Thyroid gland (tissue), 4 donors: ENCODE data around the gene INPP5K. TPM values are rescaled to one million over a fixed set of nuclear protein-coding genes. Genes with fewer than 3 reads are reported as not detected.

Experiments
- DNase-seq, 2 donors: peaks; one replicate each; pipeline ENCODE4 v3.0.0-alpha.2; 2019
- H3K27ac ChIP-seq, 3 donors: fragments of 200-600 bp; sonication (generic); 1 replicate in 2 of 3; 2 replicates in 1 of 3; pipeline ENCODE4 v1.5.1; 2016 to 2019; ENCODE audit warnings: mild to moderate bottlenecking in 1 of 3, moderate library complexity in 1 of 3
- H3K27me3 ChIP-seq: fragments of 200-600 bp; sonication (generic); one replicate; pipeline ENCODE4 v1.5.1; 2019
- H3K36me3 ChIP-seq, 2 donors: fragments of 200-600 bp; sonication (generic); one replicate each; pipeline ENCODE4 v1.5.1; 2016 to 2019
- H3K4me1 ChIP-seq, 2 donors: fragments of 200-600 bp; sonication (generic); one replicate each; pipeline ENCODE4 v1.5.1; 2017 to 2019
- H3K4me3 ChIP-seq, 3 donors: fragments of 200-600 bp; sonication (generic); replicated peaks in 1 of 3; 1 replicate in 2 of 3; 2 replicates in 1 of 3; pipeline ENCODE4 v1.5.1; 2016; ENCODE audit warnings: mild to moderate bottlenecking in 1 of 3
- H3K9me3 ChIP-seq: fragments of 200-600 bp; sonication (generic); one replicate; pipeline ENCODE4 v1.5.1; 2017
- POLR2A ChIP-seq, 2 donors: fragments of 450-650 bp; IDR thresholded peaks; one replicate each; pipeline ENCODE4 v1.6.1; 2017; ENCODE audit warnings: antibody characterized with exemption in 2 of 2, mild to moderate bottlenecking in 2 of 2, moderate library complexity in 1 of 2
- WGBS, 2 donors: methylation state at CpG; one replicate each; pipeline ENCODE4 v1.1.5; 2017; 5-methylcytosine and 5-hydroxymethylcytosine counted together
- intact Hi-C: fragments of 100-400 bp; cut with DNase I; formaldehyde crosslinking; loops from one replicate; pipeline ENCODE4 v1.15.1; 2023
- total RNA-seq, 4 donors: library from RNA; depleted of rRNA; stranded (reverse); fragments of >200 nt; gene quantifications; one replicate each; pipeline ENCODE4 v1.2.3, GENCODE V29; 2016
- TF ChIP-seq, protein P1 (sequence below), 6 experiments: fragments of 200-600 bp in 3 of 6; fragments of 450-650 bp in 3 of 6; sonication (generic) in 3 of 6; IDR thresholded peaks; one replicate each; pipeline ENCODE4 v1.5.1; 2016 to 2019; ENCODE audit warnings: antibody characterized with exemption in 6 of 6, mild to moderate bottlenecking in 2 of 6, inconsistent platforms in 1 of 6, moderate library complexity in 1 of 6

Gene INPP5K
- total RNA-seq, 4 donors from 2014 or later = 124 to 285 (median 158) TPM

DNA sequence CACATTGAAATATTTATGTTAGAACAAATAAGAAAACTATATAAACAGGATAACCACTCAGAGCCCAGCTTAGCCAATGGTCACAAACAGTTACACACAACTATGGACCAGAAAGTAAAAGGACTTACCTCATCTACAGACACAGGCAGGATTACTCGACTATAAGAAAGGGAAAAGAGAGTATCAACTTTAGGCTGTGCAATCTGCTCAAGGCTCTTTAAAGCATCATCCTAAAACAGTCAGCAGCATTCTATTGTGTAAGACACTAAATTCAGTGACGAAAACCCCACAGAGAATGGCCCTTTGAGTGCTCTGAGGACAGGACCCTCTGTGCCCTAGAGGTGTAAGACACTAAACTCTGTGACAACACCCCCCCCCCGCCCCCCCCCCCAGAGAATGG, 42.0 kb upstream of the INPP5K start:
- H3K4me3 ChIP-seq = no peak overlapping the region
- H3K4me1 ChIP-seq = peaks cover 55 to 67% of the 10 kb centered on the region in 2 donors
- no peak for TF ChIP-seq POLR2A (IDR thresholded peaks at IDR 0.05)
- TF ChIP-seq, protein P1, sequence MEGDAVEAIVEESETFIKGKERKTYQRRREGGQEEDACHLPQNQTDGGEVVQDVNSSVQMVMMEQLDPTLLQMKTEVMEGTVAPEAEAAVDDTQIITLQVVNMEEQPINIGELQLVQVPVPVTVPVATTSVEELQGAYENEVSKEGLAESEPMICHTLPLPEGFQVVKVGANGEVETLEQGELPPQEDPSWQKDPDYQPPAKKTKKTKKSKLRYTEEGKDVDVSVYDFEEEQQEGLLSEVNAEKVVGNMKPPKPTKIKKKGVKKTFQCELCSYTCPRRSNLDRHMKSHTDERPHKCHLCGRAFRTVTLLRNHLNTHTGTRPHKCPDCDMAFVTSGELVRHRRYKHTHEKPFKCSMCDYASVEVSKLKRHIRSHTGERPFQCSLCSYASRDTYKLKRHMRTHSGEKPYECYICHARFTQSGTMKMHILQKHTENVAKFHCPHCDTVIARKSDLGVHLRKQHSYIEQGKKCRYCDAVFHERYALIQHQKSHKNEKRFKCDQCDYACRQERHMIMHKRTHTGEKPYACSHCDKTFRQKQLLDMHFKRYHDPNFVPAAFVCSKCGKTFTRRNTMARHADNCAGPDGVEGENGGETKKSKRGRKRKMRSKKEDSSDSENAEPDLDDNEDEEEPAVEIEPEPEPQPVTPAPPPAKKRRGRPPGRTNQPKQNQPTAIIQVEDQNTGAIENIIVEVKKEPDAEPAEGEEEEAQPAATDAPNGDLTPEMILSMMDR (IDR thresholded peaks at IDR 0.05) = no peak
- DNase-seq = no peak
- no peaks in the 10 kb centered on the region for H3K36me3 ChIP-seq
- no peak overlapping the region for H3K27ac ChIP-seq
- intact Hi-C loops = loop anchor here (5.0 to 10.0 kb wide), 2 partner anchors 36 to 284 kb away; partner anchors contain the start of genes BHLHA9 and TRARG1
- H3K27me3 ChIP-seq = no peaks in the 10 kb centered on the region
- 78 to 90% methylated on average over 2 of the region's 3 CpGs for WGBS, 2 donors
- H3K9me3 ChIP-seq = no peaks in the 10 kb centered on the region

DNA sequence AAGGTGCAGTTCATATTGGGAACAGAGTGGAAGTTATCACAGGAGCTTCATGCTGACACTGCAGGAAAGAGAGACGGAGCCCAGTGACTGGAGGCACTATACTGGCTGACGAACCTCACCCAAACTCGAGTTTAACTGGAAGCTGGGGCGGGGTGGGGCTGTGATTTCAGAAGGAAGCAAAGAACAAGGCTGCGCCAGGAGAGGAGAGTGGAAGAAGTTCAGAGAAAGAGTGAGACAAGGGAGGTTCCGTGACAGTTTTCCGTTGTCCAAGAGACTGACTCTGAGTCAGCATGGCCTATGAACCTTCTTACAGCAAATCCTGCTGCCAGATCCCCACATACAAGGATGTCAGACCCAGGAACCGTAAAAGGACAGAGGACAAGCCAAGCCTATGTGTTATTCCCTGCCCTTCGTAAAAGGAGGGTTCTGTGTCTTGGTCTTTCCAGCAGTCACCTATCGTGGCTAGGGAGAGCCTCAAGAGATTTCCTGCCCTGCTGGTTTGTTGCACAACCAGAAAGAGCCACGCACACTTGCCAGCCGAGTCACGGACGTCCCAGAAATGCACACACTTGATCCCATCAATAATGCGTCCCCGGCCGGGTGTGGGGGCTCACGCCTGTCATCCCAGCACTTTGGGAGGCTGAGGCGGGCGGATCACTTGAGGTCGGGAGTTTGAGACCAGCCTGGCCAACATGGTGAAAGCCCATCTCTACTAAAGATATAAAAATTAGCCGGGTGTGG, 41.1 kb upstream of the INPP5K start:
- 87 to 88% methylated on average over 22 of the region's 22 CpGs for WGBS, 2 donors
- peaks cover 54 to 67% of the 10 kb centered on the region in 2 donors for H3K4me1 ChIP-seq
- TF ChIP-seq POLR2A (IDR thresholded peaks at IDR 0.05) = no peak
- TF ChIP-seq, protein P1 (IDR thresholded peaks at IDR 0.05) = no peak
- no peak overlapping the region for H3K27ac ChIP-seq
- no peaks in the 10 kb centered on the region for H3K9me3 ChIP-seq
- no peaks in the 10 kb centered on the region for H3K27me3 ChIP-seq
- H3K36me3 ChIP-seq = no peaks in the 10 kb centered on the region
- intact Hi-C loops = loop anchor here (5.0 to 10.0 kb wide), 2 partner anchors 35 to 283 kb away; partner anchors contain the start of genes BHLHA9 and TRARG1
- H3K4me3 ChIP-seq = no peak overlapping the region
- no peak for DNase-seq

DNA sequence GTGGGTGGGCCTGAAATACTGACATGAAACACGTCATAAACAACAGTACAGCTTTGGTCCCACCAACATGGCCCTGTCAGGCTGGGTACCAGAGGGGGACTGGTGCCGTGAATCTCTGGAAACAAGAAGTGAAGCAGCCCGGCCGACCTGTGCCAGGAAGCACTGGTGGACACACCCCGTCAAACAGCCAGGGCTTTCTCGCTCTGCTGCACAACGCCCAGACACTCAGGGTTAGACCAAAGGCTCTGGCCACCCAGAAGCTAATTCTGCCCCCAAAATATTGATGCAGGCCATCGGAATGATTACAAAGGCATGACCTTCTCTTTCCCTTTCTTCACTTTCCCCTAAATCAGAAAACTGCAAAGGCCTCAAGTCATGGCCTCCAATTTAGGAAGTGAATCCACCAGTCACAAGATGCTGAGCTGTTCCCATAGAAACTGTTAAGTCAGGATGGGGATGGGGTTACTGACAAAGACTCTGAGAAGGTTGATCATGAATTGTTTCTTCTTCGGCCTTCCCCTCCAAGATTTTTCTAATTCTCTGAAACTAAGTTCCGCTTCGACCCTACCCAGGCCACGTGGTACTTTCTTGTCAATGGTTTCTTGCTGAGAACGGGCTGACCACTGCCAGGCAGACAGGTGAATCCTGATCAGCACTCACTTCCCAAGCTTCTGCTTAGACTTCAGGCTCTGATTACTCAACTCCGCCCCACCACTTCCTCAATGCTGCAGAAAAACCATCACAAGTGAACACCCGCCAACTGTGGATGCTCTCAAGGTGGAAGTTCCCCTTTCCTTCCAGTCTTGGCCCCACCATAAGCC, 39.4 kb upstream of the INPP5K start:
- intact Hi-C loops = loop anchor here (5.0 to 10.0 kb wide), 2 partner anchors 34 to 281 kb away; partner anchors contain the start of genes BHLHA9 and TRARG1
- H3K9me3 ChIP-seq = no peaks in the 10 kb centered on the region

DNA sequence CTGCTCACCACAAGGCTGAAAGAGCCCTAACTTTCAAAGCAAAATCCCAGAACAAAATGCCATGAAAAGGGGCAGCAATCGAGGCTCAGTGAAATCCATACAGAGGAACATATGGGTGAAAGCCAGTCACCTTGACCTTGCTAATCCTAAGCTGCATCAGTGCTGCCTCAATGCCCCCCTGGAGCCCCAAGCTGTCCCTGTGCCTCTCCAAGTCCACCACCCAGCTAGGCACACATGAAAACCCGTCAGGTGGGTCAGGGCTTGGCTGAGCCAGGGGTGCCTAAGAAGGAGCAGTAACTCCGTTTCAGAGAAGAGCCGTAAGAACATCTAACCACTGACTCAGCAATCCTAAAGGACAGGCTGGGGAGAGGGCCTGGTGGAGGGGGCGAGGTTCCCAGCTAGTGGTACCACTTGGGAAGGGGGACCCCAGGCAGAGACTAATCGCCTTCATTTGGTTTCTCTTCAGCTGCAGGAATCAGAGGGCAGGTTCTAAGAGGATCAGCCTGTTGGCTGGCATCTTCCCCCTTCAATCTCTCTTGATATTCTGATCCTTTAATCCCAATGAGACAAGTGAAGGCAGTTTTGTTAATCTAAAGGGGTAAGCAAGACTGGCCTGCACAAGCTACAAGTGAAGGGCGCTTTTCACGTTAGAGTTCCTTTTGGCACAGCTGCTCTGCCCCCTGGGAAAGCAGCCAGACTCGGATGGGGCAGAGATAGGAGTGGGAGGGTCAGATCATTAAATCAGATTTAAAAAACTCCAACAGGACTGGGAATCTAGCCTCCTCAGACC, 38.5 kb upstream of the INPP5K start:
- DNase-seq = peak in 1 of 2 donors; percentile 50
- Histone ChIP-seq H3K4me3 (no peak overlapping the region), H3K4me1 (peaks cover 37 to 49% of the 10 kb centered on the region in 2 donors), H3K27me3 (no peaks in the 10 kb centered on the region), H3K27ac (peak overlapping the region; percentile 24 to 75 (median 56)), H3K36me3 (peaks cover 18 to 20% of the 10 kb centered on the region in 2 donors), H3K9me3 (no peaks in the 10 kb centered on the region)
- intact Hi-C loops = loop anchor here (5.0 to 10.0 kb wide), 2 partner anchors 33 to 280 kb away; partner anchors contain the start of genes BHLHA9 and TRARG1
- WGBS, 2 donors = 66 to 69% methylated on average over 9 of the region's 9 CpGs
- TF ChIP-seq, protein P1 (IDR thresholded peaks at IDR 0.05) = no peak
- no peak for TF ChIP-seq POLR2A (IDR thresholded peaks at IDR 0.05)

More for the DNA sequence above, 39.4 kb upstream of the INPP5K start:
- Histone ChIP-seq H3K4me1 (peaks cover 46 to 59% of the 10 kb centered on the region in 2 donors), H3K27ac (peak overlapping the region in 2 of 3 donors; percentile 24 to 56), H3K36me3 (peaks cover 9 to 11% of the 10 kb centered on the region in 2 donors), H3K4me3 (no peak overlapping the region), H3K27me3 (no peaks in the 10 kb centered on the region)
- DNase-seq = peak; percentile 69 to 81
- WGBS, 2 donors = 48 to 53% methylated on average over 15 of the region's 15 CpGs
- no peak for TF ChIP-seq POLR2A (IDR thresholded peaks at IDR 0.05)
- TF ChIP-seq, protein P1 (IDR thresholded peaks at IDR 0.05) = no peak
